Thymus (tissue), 11 donors: Measurements from ENCODE around the gene GMFB. TPM values are rescaled to one million over a fixed set of nuclear protein-coding genes. Genes with fewer than 3 reads are reported as not detected.
"Not testable (repeated sequence)": the region's sequence is repeated elsewhere in the genome, so short reads cannot be mapped to it uniquely, and the experiment has no call there.

Experiments used
- DNase-seq, 9 donors: peaks; one replicate each; pipeline ENCODE4 v3.0.0-alpha.2; 2013; ENCODE audit warnings: low spot score in 9 of 9, low read depth in 6 of 9, missing footprints in 1 of 9
- H3K27ac ChIP-seq, 2 donors: one replicate each; pipeline ENCODE4 v1.5.1; 2013; ENCODE audit warnings: control low read depth in 1 of 2, low read depth in 1 of 2, low read length in 1 of 2, mild to moderate bottlenecking in 1 of 2, moderate library complexity in 1 of 2
- H3K27me3 ChIP-seq, 2 donors: one replicate each; pipeline ENCODE4 v1.5.1; 2013; ENCODE audit warnings: low read length in 1 of 2; ENCODE audit not compliant: control insufficient read depth in 2 of 2, insufficient read depth in 1 of 2
- H3K36me3 ChIP-seq, 2 donors: one replicate each; pipeline ENCODE4 v1.5.1; 2013; ENCODE audit warnings: low read length in 1 of 2, mild to moderate bottlenecking in 1 of 2, moderate library complexity in 1 of 2; ENCODE audit not compliant: control insufficient read depth in 2 of 2, insufficient read depth in 2 of 2
- H3K4me1 ChIP-seq, 2 donors: one replicate each; pipeline ENCODE4 v1.5.1; 2013; ENCODE audit warnings: low read length in 2 of 2; ENCODE audit not compliant: control insufficient read depth in 2 of 2, insufficient read depth in 2 of 2
- H3K4me3 ChIP-seq, 2 donors: one replicate each; pipeline ENCODE4 v1.5.1; 2013; ENCODE audit warnings: low read length in 2 of 2, control low read depth in 1 of 2, mild to moderate bottlenecking in 1 of 2
- H3K9me3 ChIP-seq, 2 donors: one replicate each; pipeline ENCODE4 v1.5.1; 2013; ENCODE audit warnings: low read length in 1 of 2, mild to moderate bottlenecking in 1 of 2; ENCODE audit not compliant: control insufficient read depth in 2 of 2, insufficient read depth in 1 of 2
- WGBS: extraction: QIAGEN DNeasy Blood & Tissue Kit; methylation state at CpG from one replicate; pipeline ENCODE4 v1.1.7; 2013; 5-methylcytosine and 5-hydroxymethylcytosine counted together
- polyA plus RNA-seq: library from polyadenylated mRNA; stranded (reverse); fragments of 200-250 nt; gene quantifications from one replicate; pipeline ENCODE4 v1.2.3, GENCODE V29; 2013
- total RNA-seq: library from RNA; stranded (reverse); fragments of 120-200 nt; gene quantifications from one replicate; pipeline ENCODE4 v1.2.4, GENCODE V29; 2013
- donor health status: healthy.

GMFB gene
- total and polyA plus RNA-seq, 2 donors: 24.6 to 29.7 TPM

GRCh38 chr14:54447231-54447692, 41.5 kb downstream of the GMFB start:
- Histone ChIP-seq H3K36me3 (no peaks in the 10 kb centered on the region), H3K27me3 (no peaks in the 10 kb centered on the region), H3K27ac (no peak overlapping the region), H3K9me3 (no peaks in the 10 kb centered on the region), H3K4me3 (no peak overlapping the region), H3K4me1 (no peaks in the 10 kb centered on the region)
- DNase-seq: no peak
- WGBS: 96% methylated on average over 8 of the region's 8 CpGs

DNA sequence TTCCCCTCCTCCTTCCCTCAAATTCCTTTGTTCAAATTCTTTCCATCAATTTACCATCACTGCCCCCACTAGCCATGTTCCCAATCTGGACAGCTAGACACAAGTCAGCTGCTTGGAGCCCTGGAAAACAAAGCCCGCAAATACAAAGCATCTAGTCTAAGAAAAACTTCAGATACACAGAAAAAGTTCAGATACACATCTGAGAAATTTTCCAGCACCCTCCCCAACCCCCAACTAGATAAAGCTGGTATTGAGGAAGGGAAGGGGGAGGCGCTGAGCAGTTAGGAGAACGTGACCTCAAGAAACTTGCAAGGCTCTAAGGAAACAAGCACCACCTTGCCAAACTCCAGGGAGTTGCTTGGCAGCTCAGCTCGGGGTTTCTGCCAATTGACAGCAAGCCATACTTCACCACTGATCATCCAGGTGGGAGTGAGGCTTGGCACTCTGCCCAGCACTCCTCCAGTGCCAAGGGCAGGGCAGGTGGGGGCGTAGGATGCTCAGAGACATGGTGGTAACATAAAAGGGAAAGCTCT, 42.6 kb downstream of the GMFB start:
- Histone ChIP-seq H3K4me3 (no peak overlapping the region), H3K27me3 (no peaks in the 10 kb centered on the region), H3K9me3 (no peaks in the 10 kb centered on the region), H3K4me1 (peaks cover 3 to 4% of the 10 kb centered on the region in 2 donors), H3K36me3 (no peaks in the 10 kb centered on the region), H3K27ac (no peak overlapping the region)
- WGBS: 49% methylated on average over 5 of the region's 5 CpGs
- peak in 1 of 9 donors; percentile 9 for DNase-seq

- no peak overlapping the region for H3K27ac ChIP-seq
- H3K4me1 ChIP-seq: peaks cover 4 to 10% of the 10 kb centered on the region in 2 donors
- 92% methylated on average over 7 of the region's 7 CpGs for WGBS
- no peak for DNase-seq
- H3K4me3 ChIP-seq: no peak overlapping the region
- H3K36me3 ChIP-seq: no peaks in the 10 kb centered on the region
- no peaks in the 10 kb centered on the region for H3K27me3 ChIP-seq
- no peaks in the 10 kb centered on the region for H3K9me3 ChIP-seq
Observed at GRCh38 chr14:54444681-54445080, 44.1 kb downstream of the GMFB start.

DNA sequence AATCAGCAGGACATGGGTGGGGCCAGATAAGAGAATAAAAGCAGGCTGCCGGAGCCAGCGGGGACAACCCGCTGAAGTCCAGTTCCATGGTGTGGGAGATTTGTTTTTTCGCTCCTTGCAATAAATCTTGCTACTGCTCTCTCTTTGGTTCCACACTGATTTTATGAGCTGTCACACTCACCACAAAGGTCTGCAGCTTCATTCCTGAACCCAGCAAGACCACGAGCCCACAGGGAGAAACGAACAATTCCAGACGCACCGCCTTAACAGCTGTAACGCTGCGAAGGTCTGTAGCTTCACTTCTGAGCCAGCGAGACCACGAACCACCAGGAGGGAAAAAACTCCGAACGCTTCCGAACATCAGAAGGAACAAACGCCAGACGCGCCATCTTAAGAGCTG, 44.8 kb downstream of the GMFB start:
- no peak for DNase-seq
- no peak overlapping the region for H3K27ac ChIP-seq
- no peaks in the 10 kb centered on the region for H3K27me3 ChIP-seq
- 86% methylated on average over 18 of the region's 18 CpGs for WGBS
- H3K4me1 ChIP-seq: peaks cover 4 to 10% of the 10 kb centered on the region in 2 donors
- H3K36me3 ChIP-seq: no peaks in the 10 kb centered on the region
- no peak overlapping the region for H3K4me3 ChIP-seq
- H3K9me3 ChIP-seq: no peaks in the 10 kb centered on the region

GRCh38 chr14:54442961-54443360, 45.8 kb downstream of the GMFB start:
- H3K36me3 ChIP-seq, H3K27ac ChIP-seq, H3K4me3 ChIP-seq, H3K27me3 ChIP-seq, H3K9me3 ChIP-seq, DNase-seq: not testable (repeated sequence)
- whole genome bisulfite sequencing: 97% methylated on average over 22 of the region's 23 CpGs
- H3K4me1 ChIP-seq: peaks cover 4 to 10% of the 10 kb centered on the region in 2 donors

- peak within 1 kb of the TSS; percentile 63 to 70 for H3K4me3 ChIP-seq
- H3K4me1 ChIP-seq: peaks cover 7 to 10% of the 10 kb centered on the region in 2 donors
- no peaks in the 10 kb centered on the region for H3K36me3 ChIP-seq
- no peaks in the 10 kb centered on the region for H3K9me3 ChIP-seq
- H3K27me3 ChIP-seq: no peaks in the 10 kb centered on the region
- peak; percentile 65 to 94 (median 86) for DNase-seq
- peak within 1 kb of the TSS; percentile 94 to 95 for H3K27ac ChIP-seq
- under 1% methylated on average over 100 of the region's 100 CpGs for WGBS
Observed at GRCh38 chr14:54440873-54441868, 47.6 kb downstream of the GMFB start, which contains the start of gene CNIH1. TSS of gene CNIH1 (minus strand) at chr14:54441374. CDS start at chr14:54441327, 47 bp downstream.

DNA sequence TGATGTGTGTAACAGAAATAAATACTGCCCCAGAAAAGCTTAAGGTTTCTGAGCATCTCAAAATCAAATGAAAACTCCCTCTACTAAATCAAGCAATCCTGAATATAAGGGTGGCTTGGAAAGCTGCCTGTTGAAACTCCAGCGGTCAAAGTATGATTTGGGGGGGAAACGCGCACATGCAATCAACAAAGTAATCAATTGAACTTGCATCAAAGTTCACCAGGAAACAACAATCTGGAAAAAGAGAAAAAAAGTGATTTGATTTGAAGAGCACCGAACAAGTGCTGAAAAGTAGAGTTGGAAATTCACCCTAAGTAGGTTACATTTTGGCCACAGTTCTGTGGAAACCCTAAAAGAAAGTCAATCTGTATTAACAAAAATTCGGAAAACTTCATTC, 48.3 kb downstream of the GMFB start:
- Histone ChIP-seq H3K4me3 (peak overlapping the region; percentile 54 to 70), H3K4me1 (peaks cover 7 to 10% of the 10 kb centered on the region in 2 donors)
- peak in 4 of 9 donors; percentile 7 to 52 (median 28) for DNase-seq

DNA sequence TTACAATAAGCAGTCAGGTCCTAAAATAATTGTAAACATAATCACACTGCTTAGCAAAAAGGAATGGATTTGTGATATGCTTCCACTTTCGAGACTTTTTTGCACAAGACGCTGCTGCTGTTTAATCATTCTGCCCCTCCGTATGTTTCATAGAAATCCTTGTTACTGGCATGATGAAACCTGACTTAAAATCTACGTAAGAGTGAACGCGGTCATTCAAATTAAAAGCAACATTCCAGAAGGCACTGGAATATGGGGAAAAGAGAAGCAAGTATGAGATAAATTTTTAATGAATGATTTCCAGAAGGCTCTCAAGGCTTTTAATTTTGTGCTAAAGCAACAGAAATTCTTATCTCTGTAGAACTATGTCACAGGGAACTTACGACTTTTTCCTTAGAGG, 48.7 kb downstream of the GMFB start:
- H3K9me3 ChIP-seq: no peaks in the 10 kb centered on the region
- no peaks in the 10 kb centered on the region for H3K27me3 ChIP-seq
- 91% methylated on average over 7 of the region's 7 CpGs for WGBS
- H3K4me3 ChIP-seq: peak overlapping the region; percentile 54 to 70
- H3K4me1 ChIP-seq: peaks cover 7 to 10% of the 10 kb centered on the region in 2 donors
- H3K36me3 ChIP-seq: no peaks in the 10 kb centered on the region
- DNase-seq: peak in 1 of 9 donors; percentile 4
- no peak overlapping the region for H3K27ac ChIP-seq

More for the DNA sequence above, 48.3 kb downstream of the GMFB start:
- Histone ChIP-seq H3K9me3 (no peaks in the 10 kb centered on the region), H3K36me3 (no peaks in the 10 kb centered on the region), H3K27ac (peak overlapping the region; percentile 15 to 95), H3K27me3 (no peaks in the 10 kb centered on the region)
- WGBS: 7% methylated on average over 5 of the region's 5 CpGs

DNA sequence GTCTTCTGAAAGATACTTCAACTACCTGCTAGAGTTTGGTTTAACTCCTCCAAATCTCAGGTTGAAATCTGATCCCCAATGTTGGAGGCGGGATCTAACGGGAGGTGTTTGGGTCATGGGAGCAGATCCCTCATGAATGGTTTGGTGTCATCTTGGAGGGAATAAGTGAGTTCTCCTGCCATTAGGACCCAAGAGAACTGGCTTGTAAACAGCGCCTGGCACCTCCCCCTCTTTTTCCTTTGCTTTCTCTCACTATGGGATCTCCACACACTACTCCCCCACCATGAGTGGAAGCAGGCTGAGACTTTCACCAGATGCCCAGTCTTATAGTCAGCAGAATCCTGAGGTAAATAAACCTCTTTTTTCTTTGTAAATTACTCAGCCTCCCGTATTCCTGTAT, 50.1 kb downstream of the GMFB start:
- no peaks in the 10 kb centered on the region for H3K27me3 ChIP-seq
- no peak for DNase-seq
- no peak overlapping the region for H3K27ac ChIP-seq
- WGBS: 96% methylated on average over 4 of the region's 4 CpGs
- H3K4me3 ChIP-seq: no peak overlapping the region
- no peaks in the 10 kb centered on the region for H3K9me3 ChIP-seq
- H3K36me3 ChIP-seq: peaks cover 0 to 3% of the 10 kb centered on the region in 2 donors
- H3K4me1 ChIP-seq: peaks cover 7 to 10% of the 10 kb centered on the region in 2 donors
